Neural cell (in vitro differentiated cells): Measurements from ENCODE around the gene VWA5B1.

ENCODE experiments used
- EP300 ChIP-seq: fragments of 450-650 bp; conservative IDR thresholded peaks from 2 replicates; pipeline ENCODE4 v1.6.1; 2014; ENCODE audit warnings: antibody characterized with exemption, mild to moderate bottlenecking, moderate library complexity; ENCODE audit not compliant: poor library complexity, severe bottlenecking
- EZH2 ChIP-seq: fragments of 200-600, 300-800 bp; shearing (Covaris generic), sonication (generic); IDR thresholded peaks from 2 replicates; pipeline ENCODE4 v1.6.1; 2014; ENCODE audit warnings: antibody characterized with exemption, low read length, borderline replicate concordance, mild to moderate bottlenecking; ENCODE audit not compliant: insufficient read depth, poor library complexity, severe bottlenecking
- MXI1 ChIP-seq: fragments of 450-650 bp; conservative IDR thresholded peaks from 2 replicates; pipeline ENCODE4 v1.6.1; 2014; ENCODE audit warnings: antibody characterized with exemption, mild to moderate bottlenecking; ENCODE audit not compliant: poor library complexity, severe bottlenecking
- RAD21 ChIP-seq: fragments of 450-650 bp; conservative IDR thresholded peaks from 2 replicates; pipeline ENCODE4 v1.6.1; 2014; ENCODE audit warnings: antibody characterized with exemption, mild to moderate bottlenecking, moderate library complexity
- TAF1 ChIP-seq: IDR thresholded peaks from 2 replicates; pipeline ENCODE4 v1.6.1; 2012; ENCODE audit warnings: low read depth
- TF ChIP-seq, protein P1 (sequence below): fragments of 450-650 bp; IDR thresholded peaks from 2 replicates; pipeline ENCODE4 v1.5.1; 2014; ENCODE audit warnings: antibody characterized with exemption, mild to moderate bottlenecking, moderate library complexity; ENCODE audit not compliant: poor library complexity, severe bottlenecking

DNA sequence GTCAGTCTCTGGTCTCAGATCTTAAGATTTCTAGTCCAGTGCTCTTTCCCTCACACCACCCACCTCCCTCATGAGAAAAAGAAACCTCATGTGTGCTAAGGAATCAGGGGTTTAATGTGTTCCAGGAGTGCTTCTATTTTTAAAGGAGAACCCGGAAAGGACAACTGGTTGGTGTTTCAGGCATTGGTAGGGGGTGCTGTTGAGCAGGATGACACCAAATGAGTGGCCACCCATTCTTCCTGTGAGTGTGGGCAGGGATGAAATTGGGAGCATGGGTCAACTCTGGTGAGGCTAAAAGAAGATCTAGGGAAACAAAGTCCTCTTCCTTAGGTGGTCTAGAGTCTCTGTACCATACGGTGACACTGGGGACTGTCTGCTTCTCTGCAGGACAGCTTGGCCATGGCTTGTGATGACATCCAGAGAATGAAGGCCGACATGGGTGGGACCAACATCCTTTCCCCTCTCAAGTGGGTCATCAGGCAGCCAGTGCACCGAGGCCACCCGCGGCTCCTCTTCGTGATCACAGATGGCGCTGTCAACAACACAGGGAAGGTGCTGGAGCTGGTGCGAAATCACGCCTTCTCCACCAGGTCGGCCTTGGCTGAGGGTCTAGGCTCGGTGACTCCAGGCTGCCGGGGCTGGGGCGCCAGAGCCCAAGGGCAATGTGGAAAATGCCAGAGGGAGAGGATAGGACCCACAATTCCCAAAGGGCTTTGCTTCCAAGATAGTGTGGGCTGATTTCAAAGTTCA lies 39.3 kb downstream of the VWA5B1 start:
- TF ChIP-seq, protein P1, sequence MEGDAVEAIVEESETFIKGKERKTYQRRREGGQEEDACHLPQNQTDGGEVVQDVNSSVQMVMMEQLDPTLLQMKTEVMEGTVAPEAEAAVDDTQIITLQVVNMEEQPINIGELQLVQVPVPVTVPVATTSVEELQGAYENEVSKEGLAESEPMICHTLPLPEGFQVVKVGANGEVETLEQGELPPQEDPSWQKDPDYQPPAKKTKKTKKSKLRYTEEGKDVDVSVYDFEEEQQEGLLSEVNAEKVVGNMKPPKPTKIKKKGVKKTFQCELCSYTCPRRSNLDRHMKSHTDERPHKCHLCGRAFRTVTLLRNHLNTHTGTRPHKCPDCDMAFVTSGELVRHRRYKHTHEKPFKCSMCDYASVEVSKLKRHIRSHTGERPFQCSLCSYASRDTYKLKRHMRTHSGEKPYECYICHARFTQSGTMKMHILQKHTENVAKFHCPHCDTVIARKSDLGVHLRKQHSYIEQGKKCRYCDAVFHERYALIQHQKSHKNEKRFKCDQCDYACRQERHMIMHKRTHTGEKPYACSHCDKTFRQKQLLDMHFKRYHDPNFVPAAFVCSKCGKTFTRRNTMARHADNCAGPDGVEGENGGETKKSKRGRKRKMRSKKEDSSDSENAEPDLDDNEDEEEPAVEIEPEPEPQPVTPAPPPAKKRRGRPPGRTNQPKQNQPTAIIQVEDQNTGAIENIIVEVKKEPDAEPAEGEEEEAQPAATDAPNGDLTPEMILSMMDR, result no peak
- TF ChIP-seq EP300 (no peak), TAF1 (no peak), EZH2 (no peak), RAD21 (no peak), MXI1 (no peak)
